Retina (tissue), 1 donor: ENCODE data around the gene PPP1R14B.

Experiments
- DNase-seq: peaks from one replicate; pipeline ENCODE4 v3.0.0-alpha.2; 2016

PPP1R14B gene

GRCh38 chr11:64245401-64245796 is 1.3 kb downstream of the PPP1R14B start:
- DNase-seq: no peak

GRCh38 chr11:64244966-64245365 is 1.8 kb downstream of the PPP1R14B start:
- no peak for DNase-seq

GRCh38 chr11:64244107-64244506 is 2.6 kb downstream of the PPP1R14B start:
- DNase-seq: no peak

- no peak for DNase-seq
These were observed 3.4 kb downstream of the PPP1R14B start for GRCh38 chr11:64243236-64243854.

- DNase-seq: peak; percentile 98
These were observed 5.0 kb downstream of the PPP1R14B start for GRCh38 chr11:64241491-64242374.

- no peak for DNase-seq
These were observed 5.6 kb downstream of the PPP1R14B start for GRCh38 chr11:64241241-64241490.

GRCh38 chr11:64240435-64241240 is 6.1 kb downstream of the PPP1R14B start, which contains the start of gene FKBP2:
Gene FKBP2 (plus strand): TSS chr11:64241095. CDS start chr11:64242388, 1,293 bp downstream.
- peak; percentile 96 for DNase-seq

- no peak for DNase-seq
These were observed 6.9 kb downstream of the PPP1R14B start for GRCh38 chr11:64239662-64240434.

- DNase-seq: no peak
These were observed 7.7 kb downstream of the PPP1R14B start for GRCh38 chr11:64238999-64239398.

GRCh38 chr11:64238076-64238475 is 8.7 kb downstream of the PPP1R14B start:
- no peak for DNase-seq

GRCh38 chr11:64237484-64237951 is 9.2 kb downstream of the PPP1R14B start:
- no peak for DNase-seq

- no peak for DNase-seq
These were observed 11.1 kb downstream of the PPP1R14B start for GRCh38 chr11:64235437-64236161.

- peak; percentile 52 for DNase-seq
These were observed 11.9 kb downstream of the PPP1R14B start for GRCh38 chr11:64234647-64235379.

GRCh38 chr11:64233913-64234586 is 12.7 kb downstream of the PPP1R14B start, which contains the start of gene VEGFB:
Gene VEGFB (plus strand): TSS chr11:64234584. CDS start chr11:64234834, 250 bp downstream.
- peak; percentile 65 for DNase-seq

- DNase-seq: no peak
These were observed 13.8 kb downstream of the PPP1R14B start for GRCh38 chr11:64232967-64233315.

- DNase-seq: no peak
These were observed 14.4 kb downstream of the PPP1R14B start for GRCh38 chr11:64232182-64232966.

GRCh38 chr11:64231546-64231945 is 15.2 kb downstream of the PPP1R14B start:
- no peak for DNase-seq

GRCh38 chr11:64230985-64231365 is 15.8 kb downstream of the PPP1R14B start:
- DNase-seq: no peak

- DNase-seq: peak; percentile 96
These were observed 16.4 kb downstream of the PPP1R14B start, which contains the start of gene DNAJC4 for GRCh38 chr11:64230171-64230984. Gene DNAJC4 (plus strand): TSS chr11:64230548. CDS start chr11:64230855, 307 bp downstream.
